ENCODE data around the gene MAD1L1. TPM values are rescaled to one million over a fixed set of nuclear protein-coding genes. Genes with fewer than 3 reads are reported as not detected.

Gene MAD1L1
- total RNA-seq, 1 donor from 2014 or later = 32.3 TPM

- Mint-ChIP-seq H3K27me3 (ENCODE audit: low read depth, unreplicated experiment) (peaks cover 4% of the 10 kb centered on the region), H3K4me1 (ENCODE audit: low read depth, unreplicated experiment) (peaks cover 2% of the 10 kb centered on the region), H3K9me3 (ENCODE audit: unreplicated experiment) (no peaks in the 10 kb centered on the region), H3K4me3 (ENCODE audit: unreplicated experiment) (no peak overlapping the region), H3K36me3 (ENCODE audit: low read depth, unreplicated experiment) (peaks cover 26% of the 10 kb centered on the region), H3K27ac (ENCODE audit: unreplicated experiment) (no peak overlapping the region)
- Histone ChIP-seq H4K20me1 (ENCODE audit: insufficient read depth, low read length) (peaks cover 19% of the 10 kb centered on the region), H3K36me3 (ENCODE audit: insufficient read depth, low read length) (no peaks in the 10 kb centered on the region), H2AFZ (ENCODE audit: low read depth, low read length) (no peak overlapping the region), H3K27me3 (ENCODE audit: insufficient read depth, low read length) (no peaks in the 10 kb centered on the region), H3K79me2 (ENCODE audit: insufficient read depth, low read length) (no peaks in the 10 kb centered on the region), H3K9me3 (ENCODE audit: insufficient read depth, low read depth, low read length) (no peaks in the 10 kb centered on the region), H3K4me3 (ENCODE audit: insufficient read depth, low read depth, low read length) (no peak overlapping the region), H3K9ac (ENCODE audit: low read length) (peak overlapping the region; percentile 76), H3K4me2 (ENCODE audit: low read length) (peak overlapping the region; percentile 71), H3K4me1 (ENCODE audit: insufficient read depth, low read length) (peaks cover 17% of the 10 kb centered on the region), H3K27ac (ENCODE audit: low read depth, low read length) (peak overlapping the region; percentile 76)
- FAIRE-seq (no peak), DNase-seq (ENCODE audit: low read depth) (no peak)
- TF ChIP-seq CTCF (IDR thresholded peaks at IDR 0.05; ENCODE audit: insufficient read depth, low read depth, low read length) (no peak), EZH2 (IDR thresholded peaks at IDR 0.05; ENCODE audit: insufficient read depth, low read length) (no peak)
Measured at GRCh38 chr7:2081526-2082135, 151.1 kb downstream of the MAD1L1 start.

GRCh38 chr7:2080477-2080876 is 152.3 kb downstream of the MAD1L1 start:
- no peak overlapping the region for H3K4me3 Mint-ChIP-seq (ENCODE audit: unreplicated experiment)
- H3K4me1 Mint-ChIP-seq (ENCODE audit: low read depth, unreplicated experiment) = peaks cover 2% of the 10 kb centered on the region
- Histone ChIP-seq H3K9ac (ENCODE audit: low read length) (no peak overlapping the region), H3K27ac (ENCODE audit: low read depth, low read length) (no peak overlapping the region), H3K79me2 (ENCODE audit: insufficient read depth, low read length) (no peaks in the 10 kb centered on the region), H3K4me2 (ENCODE audit: low read length) (no peak overlapping the region), H3K27me3 (ENCODE audit: insufficient read depth, low read length) (no peaks in the 10 kb centered on the region), H3K9me3 (ENCODE audit: insufficient read depth, low read depth, low read length) (no peaks in the 10 kb centered on the region), H2AFZ (ENCODE audit: low read depth, low read length) (no peak overlapping the region), H3K36me3 (ENCODE audit: insufficient read depth, low read length) (no peaks in the 10 kb centered on the region), H3K4me1 (ENCODE audit: insufficient read depth, low read length) (peaks cover 17% of the 10 kb centered on the region), H4K20me1 (ENCODE audit: insufficient read depth, low read length) (peaks cover 19% of the 10 kb centered on the region), H3K4me3 (ENCODE audit: insufficient read depth, low read depth, low read length) (no peak overlapping the region)
- no peaks in the 10 kb centered on the region for H3K9me3 Mint-ChIP-seq (ENCODE audit: unreplicated experiment)
- FAIRE-seq = no peak
- DNase-seq (ENCODE audit: low read depth) = no peak
- peaks cover 3% of the 10 kb centered on the region for H3K27me3 Mint-ChIP-seq (ENCODE audit: low read depth, unreplicated experiment)
- H3K36me3 Mint-ChIP-seq (ENCODE audit: low read depth, unreplicated experiment) = peaks cover 24% of the 10 kb centered on the region
- TF ChIP-seq CTCF (IDR thresholded peaks at IDR 0.05; ENCODE audit: insufficient read depth, low read depth, low read length) (no peak), EZH2 (IDR thresholded peaks at IDR 0.05; ENCODE audit: insufficient read depth, low read length) (no peak)
- H3K27ac Mint-ChIP-seq (ENCODE audit: unreplicated experiment) = no peak overlapping the region

GRCh38 chr7:2080060-2080387 is 152.7 kb downstream of the MAD1L1 start:
- no peak overlapping the region for H3K4me3 Mint-ChIP-seq (ENCODE audit: unreplicated experiment)
- DNase-seq (ENCODE audit: low read depth) = no peak
- Histone ChIP-seq H3K27me3 (ENCODE audit: insufficient read depth, low read length) (no peaks in the 10 kb centered on the region), H3K9me3 (ENCODE audit: insufficient read depth, low read depth, low read length) (no peaks in the 10 kb centered on the region), H3K36me3 (ENCODE audit: insufficient read depth, low read length) (no peaks in the 10 kb centered on the region), H4K20me1 (ENCODE audit: insufficient read depth, low read length) (peaks cover 19% of the 10 kb centered on the region), H2AFZ (ENCODE audit: low read depth, low read length) (no peak overlapping the region), H3K4me2 (ENCODE audit: low read length) (no peak overlapping the region), H3K4me1 (ENCODE audit: insufficient read depth, low read length) (peaks cover 17% of the 10 kb centered on the region), H3K4me3 (ENCODE audit: insufficient read depth, low read depth, low read length) (no peak overlapping the region), H3K79me2 (ENCODE audit: insufficient read depth, low read length) (no peaks in the 10 kb centered on the region), H3K27ac (ENCODE audit: low read depth, low read length) (no peak overlapping the region), H3K9ac (ENCODE audit: low read length) (no peak overlapping the region)
- H3K9me3 Mint-ChIP-seq (ENCODE audit: unreplicated experiment) = no peaks in the 10 kb centered on the region
- TF ChIP-seq CTCF (IDR thresholded peaks at IDR 0.05; ENCODE audit: insufficient read depth, low read depth, low read length) (no peak), EZH2 (IDR thresholded peaks at IDR 0.05; ENCODE audit: insufficient read depth, low read length) (no peak)
- H3K27ac Mint-ChIP-seq (ENCODE audit: unreplicated experiment) = no peak overlapping the region
- H3K36me3 Mint-ChIP-seq (ENCODE audit: low read depth, unreplicated experiment) = peaks cover 22% of the 10 kb centered on the region
- peaks cover 2% of the 10 kb centered on the region for H3K4me1 Mint-ChIP-seq (ENCODE audit: low read depth, unreplicated experiment)
- H3K27me3 Mint-ChIP-seq (ENCODE audit: low read depth, unreplicated experiment) = no peaks in the 10 kb centered on the region
- FAIRE-seq = no peak
